ENCODE measurements around the gene ENTREP1.

GRCh38 chr9:69299826-69300225 lies 25.2 kb upstream of the ENTREP1 start:
- TF ChIP-seq POLR2A (IDR thresholded peaks at IDR 0.05) (no peak), POLR2AphosphoS5 (IDR thresholded peaks at IDR 0.05) (no peak), CTCF (IDR thresholded peaks at IDR 0.05) (no peak)
